ENCODE results near the gene PFKP.

Gene PFKP

DNA sequence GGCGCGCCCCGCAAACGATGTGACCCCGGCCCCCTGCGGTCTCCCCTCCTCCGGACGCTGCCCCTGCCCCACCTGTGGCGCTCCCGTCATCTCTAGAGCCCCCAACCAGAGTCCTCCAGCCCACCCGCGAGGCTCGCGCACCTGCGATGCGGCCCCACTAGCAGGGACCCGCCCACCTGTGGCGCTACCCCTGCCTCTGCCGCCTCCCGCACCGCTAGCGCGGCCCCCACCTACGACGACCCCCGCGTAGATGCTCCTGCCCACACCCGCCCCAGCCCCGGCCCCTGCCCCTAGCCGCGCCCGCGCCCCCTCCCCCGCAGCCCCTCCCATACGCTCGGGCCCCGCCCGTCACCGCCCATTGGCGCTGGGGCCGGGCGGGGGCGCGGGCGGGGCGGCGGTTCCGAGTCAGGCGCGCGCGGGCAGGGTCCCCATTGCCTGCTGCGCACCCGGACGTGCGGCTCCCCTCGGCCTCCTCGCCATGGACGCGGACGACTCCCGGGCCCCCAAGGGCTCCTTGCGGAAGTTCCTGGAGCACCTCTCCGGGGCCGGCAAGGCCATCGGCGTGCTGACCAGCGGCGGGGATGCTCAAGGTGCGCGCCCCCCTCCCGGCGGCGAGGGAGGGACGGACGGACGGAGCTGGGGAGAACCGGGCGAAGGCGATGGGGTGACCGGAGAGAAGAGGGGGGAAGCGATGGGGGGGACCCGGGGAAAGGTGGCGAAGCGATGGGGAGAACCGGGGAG, at the start of gene PFKP:
Gene PFKP, plus strand, starts transcription at position 431 of the 741 bp plus-strand sequence. Its CDS starts 48 bp downstream, at position 479.
- Mint-ChIP-seq H3K4me3 (peak within 1 kb of the TSS; percentile 91), H3K9me3 (no peaks in the 10 kb centered on the region), H3K27ac (peak within 1 kb of the TSS; percentile 93), H3K4me1 (ENCODE audit: low read depth) (peaks cover 31% of the 10 kb centered on the region), H3K27me3 (peaks cover 14% of the 10 kb centered on the region), H3K36me3 (ENCODE audit: low read depth) (peaks cover 38% of the 10 kb centered on the region)
- peak; percentile 83 for DNase-seq

DNA sequence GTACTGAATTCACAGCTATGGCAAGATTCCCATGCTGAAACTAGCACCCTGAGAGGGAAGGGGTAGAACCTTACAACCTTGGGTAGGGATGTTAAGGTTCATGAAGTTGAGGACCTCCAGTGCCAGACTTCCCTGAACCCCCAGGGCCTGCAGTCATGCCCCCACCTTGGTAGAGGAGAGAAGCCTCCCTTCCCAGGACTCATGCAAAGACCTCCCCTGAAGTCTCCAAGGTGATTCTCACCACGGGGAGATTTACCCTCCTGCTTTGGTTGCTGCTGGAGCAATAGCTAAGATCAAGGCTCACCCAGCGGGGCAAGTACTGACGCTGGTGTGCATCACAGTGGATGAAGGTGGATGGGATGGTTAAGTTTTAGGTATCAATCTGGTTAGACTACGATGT, 49.1 kb upstream of the PFKP start:
- Mint-ChIP-seq H3K4me1 (ENCODE audit: low read depth) (no peaks in the 10 kb centered on the region), H3K9me3 (peaks cover 4% of the 10 kb centered on the region), H3K27me3 (peaks cover 29% of the 10 kb centered on the region), H3K4me3 (no peak overlapping the region), H3K36me3 (ENCODE audit: low read depth) (no peaks in the 10 kb centered on the region), H3K27ac (no peak overlapping the region)
- no peak for DNase-seq

DNA sequence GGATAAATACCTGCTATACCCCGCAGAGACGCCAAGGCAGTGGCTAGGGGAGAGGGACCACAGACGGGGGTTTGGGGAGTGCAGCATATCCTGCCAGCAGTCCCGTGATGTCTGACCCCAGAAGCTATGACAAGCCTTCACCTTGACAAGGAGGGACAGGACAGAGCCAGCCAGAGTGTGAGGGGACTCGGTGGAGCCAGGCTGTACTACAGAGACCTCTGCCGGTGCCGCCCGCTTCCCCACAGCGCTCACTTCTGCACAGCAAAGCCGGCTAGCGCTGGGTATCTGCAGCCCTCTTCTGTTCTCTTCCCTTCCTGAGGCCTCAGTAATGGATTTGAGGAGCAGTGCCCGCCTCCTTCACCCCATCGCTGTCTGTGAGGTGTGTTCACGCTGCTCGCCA, 47.0 kb upstream of the PFKP start:
- H3K9me3 Mint-ChIP-seq, result peaks cover 4% of the 10 kb centered on the region
- H3K27me3 Mint-ChIP-seq, result peaks cover 31% of the 10 kb centered on the region
- no peak for DNase-seq
- H3K36me3 Mint-ChIP-seq (ENCODE audit: low read depth), result no peaks in the 10 kb centered on the region
- no peaks in the 10 kb centered on the region for H3K4me1 Mint-ChIP-seq (ENCODE audit: low read depth)
- H3K27ac Mint-ChIP-seq, result no peak overlapping the region
- H3K4me3 Mint-ChIP-seq, result no peak overlapping the region

DNA sequence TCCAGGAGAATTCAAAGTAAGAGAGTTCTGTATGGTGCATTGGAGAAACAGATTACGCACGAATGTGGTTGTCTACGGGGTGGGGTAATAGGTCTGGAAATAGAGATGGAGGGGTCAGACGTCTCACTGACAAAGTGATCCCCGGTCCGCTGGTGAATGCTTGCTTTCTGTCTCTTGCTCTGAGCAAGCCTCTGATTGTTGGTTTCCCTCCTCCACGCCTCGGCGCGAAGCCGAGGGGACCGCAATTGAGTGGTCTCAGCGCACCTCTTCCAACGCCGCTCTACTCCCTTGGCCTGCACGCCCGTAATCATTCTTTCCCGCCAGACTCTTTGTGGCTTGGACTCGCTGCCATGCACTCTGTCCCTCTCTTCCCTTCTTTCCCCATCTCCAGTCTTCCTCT, 46.5 kb upstream of the PFKP start:
- Mint-ChIP-seq H3K4me1 (ENCODE audit: low read depth) (no peaks in the 10 kb centered on the region), H3K36me3 (ENCODE audit: low read depth) (no peaks in the 10 kb centered on the region), H3K27ac (no peak overlapping the region), H3K27me3 (peaks cover 33% of the 10 kb centered on the region), H3K4me3 (no peak overlapping the region), H3K9me3 (peaks cover 4% of the 10 kb centered on the region)
- DNase-seq, result no peak

DNA sequence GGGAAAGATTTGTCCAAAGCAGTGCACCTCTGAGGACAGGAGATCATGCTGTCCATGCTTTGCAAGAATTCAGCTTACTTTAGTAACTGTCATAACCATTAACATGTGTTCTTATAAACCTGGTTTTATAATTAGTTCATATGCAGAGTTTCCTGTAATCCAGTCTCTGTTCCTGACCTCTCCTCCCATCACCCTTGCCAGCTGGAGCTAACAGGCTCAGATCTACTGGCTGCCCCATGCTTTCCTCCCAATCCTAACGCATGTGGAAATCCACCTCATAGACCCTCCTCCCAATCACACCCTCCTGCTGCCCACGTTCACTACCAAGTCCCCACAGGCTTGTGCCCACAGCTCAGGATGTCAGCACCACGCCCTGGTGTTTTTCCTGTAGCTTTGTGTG, 45.3 kb upstream of the PFKP start:
- H3K9me3 Mint-ChIP-seq, result peaks cover 4% of the 10 kb centered on the region
- H3K27me3 Mint-ChIP-seq, result peaks cover 40% of the 10 kb centered on the region
- H3K36me3 Mint-ChIP-seq (ENCODE audit: low read depth), result no peaks in the 10 kb centered on the region
- no peak for DNase-seq
- no peak overlapping the region for H3K27ac Mint-ChIP-seq
- H3K4me3 Mint-ChIP-seq, result no peak overlapping the region
- H3K4me1 Mint-ChIP-seq (ENCODE audit: low read depth), result peaks cover 2% of the 10 kb centered on the region

DNA sequence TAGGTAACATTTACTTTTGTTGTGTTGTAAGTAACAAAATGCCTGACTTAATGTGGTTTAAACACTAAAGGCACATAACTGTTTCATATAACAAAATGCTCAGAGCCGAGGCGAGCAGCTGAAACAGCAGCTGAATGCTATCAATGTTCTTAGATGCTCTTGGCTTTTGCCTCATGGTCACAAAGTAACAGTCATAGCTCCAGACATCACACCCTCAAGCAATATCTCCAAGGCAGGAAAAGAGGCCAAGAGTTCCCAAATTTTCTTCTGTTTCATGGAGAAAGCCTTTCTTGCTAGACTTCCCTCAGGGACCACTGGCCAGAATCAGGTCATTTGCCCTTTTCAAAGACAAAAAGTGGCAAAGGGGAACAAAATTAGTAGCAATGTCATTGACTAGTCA, 43.5 kb upstream of the PFKP start:
- DNase-seq, result no peak
- no peak overlapping the region for H3K4me3 Mint-ChIP-seq
- peaks cover 4% of the 10 kb centered on the region for H3K9me3 Mint-ChIP-seq
- peaks cover 2% of the 10 kb centered on the region for H3K4me1 Mint-ChIP-seq (ENCODE audit: low read depth)
- no peaks in the 10 kb centered on the region for H3K36me3 Mint-ChIP-seq (ENCODE audit: low read depth)
- no peak overlapping the region for H3K27ac Mint-ChIP-seq
- H3K27me3 Mint-ChIP-seq, result peaks cover 49% of the 10 kb centered on the region

DNA sequence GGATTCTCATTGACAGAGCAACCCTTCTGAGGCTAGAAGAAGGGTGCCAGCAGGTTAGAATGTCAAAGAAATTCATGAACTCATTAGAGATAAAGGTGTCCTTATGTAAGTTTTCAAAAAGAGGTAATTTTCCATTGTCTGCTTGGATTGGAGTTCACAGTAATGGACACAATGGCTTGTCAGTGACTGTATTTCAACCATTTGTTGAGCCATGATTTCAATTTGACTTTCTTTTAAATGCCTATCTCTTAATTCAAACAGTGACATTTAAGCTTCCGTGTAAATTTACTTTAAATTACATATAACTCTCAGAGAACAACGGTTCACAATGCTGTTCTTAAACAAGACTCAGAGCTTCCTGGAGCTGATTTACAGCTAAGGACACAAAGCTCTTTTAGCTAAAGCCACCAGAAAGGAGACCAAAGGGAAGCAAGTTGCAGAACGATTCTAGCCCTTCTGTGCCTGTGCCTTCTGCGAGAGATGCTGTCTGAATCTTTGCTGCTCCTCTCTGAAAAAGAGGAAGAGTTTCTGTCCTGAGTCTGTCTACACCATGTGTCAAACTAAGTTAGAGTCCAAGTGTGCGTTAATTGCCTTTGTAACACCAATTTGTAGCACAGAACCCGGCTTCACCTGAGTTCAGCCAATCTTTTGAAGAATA, 42.2 kb upstream of the PFKP start:
- no peak for DNase-seq
- peaks cover 4% of the 10 kb centered on the region for H3K9me3 Mint-ChIP-seq
- peaks cover 2% of the 10 kb centered on the region for H3K4me1 Mint-ChIP-seq (ENCODE audit: low read depth)
- peaks cover 53% of the 10 kb centered on the region for H3K27me3 Mint-ChIP-seq
- H3K27ac Mint-ChIP-seq, result no peak overlapping the region
- H3K36me3 Mint-ChIP-seq (ENCODE audit: low read depth), result no peaks in the 10 kb centered on the region
- no peak overlapping the region for H3K4me3 Mint-ChIP-seq

DNA sequence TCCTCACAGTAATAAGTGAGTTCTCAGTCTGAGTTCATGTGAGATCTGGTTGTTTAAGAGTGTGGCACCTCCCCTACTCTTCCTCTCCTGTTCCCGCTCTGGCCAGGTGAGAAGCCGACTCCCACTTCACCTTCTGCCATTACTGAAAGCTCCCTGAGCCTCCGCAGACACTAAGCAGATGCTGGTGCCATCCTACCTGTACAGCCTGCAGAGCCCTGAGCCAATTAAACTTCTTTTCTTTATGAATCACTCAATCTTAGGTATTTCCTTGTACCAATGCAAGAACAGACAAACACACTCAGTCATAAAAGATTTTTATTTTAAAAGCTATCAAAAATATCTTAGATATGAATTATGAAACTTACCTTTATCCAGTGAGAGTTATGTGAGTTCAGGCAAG, 39.5 kb upstream of the PFKP start:
- Mint-ChIP-seq H3K4me3 (no peak overlapping the region), H3K36me3 (ENCODE audit: low read depth) (no peaks in the 10 kb centered on the region), H3K27ac (no peak overlapping the region), H3K4me1 (ENCODE audit: low read depth) (peaks cover 2% of the 10 kb centered on the region), H3K9me3 (peaks cover 4% of the 10 kb centered on the region), H3K27me3 (peaks cover 50% of the 10 kb centered on the region)
- DNase-seq, result no peak

GRCh38 chr10:3028441-3028840, 38.9 kb upstream of the PFKP start:
- Mint-ChIP-seq H3K9me3 (no peaks in the 10 kb centered on the region), H3K27me3 (peaks cover 44% of the 10 kb centered on the region), H3K36me3 (ENCODE audit: low read depth) (no peaks in the 10 kb centered on the region), H3K4me1 (ENCODE audit: low read depth) (peaks cover 2% of the 10 kb centered on the region), H3K27ac (no peak overlapping the region), H3K4me3 (no peak overlapping the region)
- no peak for DNase-seq

DNA sequence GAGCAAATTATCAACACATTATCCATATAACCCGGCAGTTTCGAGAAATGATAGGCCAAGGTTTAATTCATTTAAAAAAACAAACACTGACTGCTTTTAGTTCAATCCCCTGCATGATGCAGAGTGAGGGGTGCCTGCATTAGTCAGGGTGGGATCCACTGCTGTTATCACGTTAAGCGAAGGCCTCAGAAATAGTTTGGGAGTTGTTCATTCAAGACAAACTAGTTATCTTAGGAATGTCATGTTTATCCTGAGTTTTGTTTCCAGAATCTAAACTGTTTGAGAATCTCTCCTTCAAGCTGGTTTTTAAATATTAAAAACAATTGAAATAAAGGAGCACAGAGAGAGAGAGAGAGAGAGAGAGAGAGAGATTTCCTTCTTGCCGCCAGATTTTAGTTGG, 36.6 kb upstream of the PFKP start:
- peaks cover 41% of the 10 kb centered on the region for H3K27me3 Mint-ChIP-seq
- no peaks in the 10 kb centered on the region for H3K9me3 Mint-ChIP-seq
- H3K4me3 Mint-ChIP-seq, result no peak overlapping the region
- no peak for DNase-seq
- H3K4me1 Mint-ChIP-seq (ENCODE audit: low read depth), result peaks cover 2% of the 10 kb centered on the region
- H3K36me3 Mint-ChIP-seq (ENCODE audit: low read depth), result no peaks in the 10 kb centered on the region
- H3K27ac Mint-ChIP-seq, result no peak overlapping the region

GRCh38 chr10:3031490-3031889, 35.9 kb upstream of the PFKP start:
- Mint-ChIP-seq H3K27ac (no peak overlapping the region), H3K9me3 (no peaks in the 10 kb centered on the region), H3K36me3 (ENCODE audit: low read depth) (no peaks in the 10 kb centered on the region), H3K4me3 (no peak overlapping the region), H3K4me1 (ENCODE audit: low read depth) (peaks cover 2% of the 10 kb centered on the region), H3K27me3 (peaks cover 44% of the 10 kb centered on the region)
- DNase-seq, result no peak

DNA sequence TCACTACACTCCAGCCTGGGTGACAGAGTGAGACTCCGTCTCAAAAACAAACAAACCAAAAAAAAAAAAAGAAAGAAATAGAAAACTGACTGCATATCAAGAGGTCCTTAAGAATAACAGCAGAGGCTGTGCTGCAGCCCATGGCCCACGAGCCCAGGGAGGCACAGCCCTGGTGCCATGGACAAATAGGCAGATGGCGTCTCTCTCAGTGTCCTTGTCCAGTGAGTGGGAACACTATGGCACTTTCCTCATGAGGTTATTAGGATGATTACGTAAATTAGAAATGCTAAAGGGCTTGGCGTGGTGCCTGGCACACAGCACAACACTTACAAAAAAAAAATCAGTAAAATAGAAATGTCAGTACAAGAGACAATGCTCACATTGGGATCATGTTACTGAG, 33.4 kb upstream of the PFKP start:
- Mint-ChIP-seq H3K4me3 (no peak overlapping the region), H3K9me3 (peaks cover 7% of the 10 kb centered on the region), H3K36me3 (ENCODE audit: low read depth) (no peaks in the 10 kb centered on the region), H3K27ac (no peak overlapping the region), H3K4me1 (ENCODE audit: low read depth) (peaks cover 2% of the 10 kb centered on the region), H3K27me3 (peaks cover 48% of the 10 kb centered on the region)
- DNase-seq, result no peak

- H3K9me3 Mint-ChIP-seq, result peaks cover 11% of the 10 kb centered on the region
- H3K36me3 Mint-ChIP-seq (ENCODE audit: low read depth), result no peaks in the 10 kb centered on the region
- peaks cover 2% of the 10 kb centered on the region for H3K4me1 Mint-ChIP-seq (ENCODE audit: low read depth)
- DNase-seq, result no peak
- peaks cover 51% of the 10 kb centered on the region for H3K27me3 Mint-ChIP-seq
- H3K27ac Mint-ChIP-seq, result no peak overlapping the region
- H3K4me3 Mint-ChIP-seq, result no peak overlapping the region
These were observed 32.7 kb upstream of the PFKP start for GRCh38 chr10:3034616-3035015.

DNA sequence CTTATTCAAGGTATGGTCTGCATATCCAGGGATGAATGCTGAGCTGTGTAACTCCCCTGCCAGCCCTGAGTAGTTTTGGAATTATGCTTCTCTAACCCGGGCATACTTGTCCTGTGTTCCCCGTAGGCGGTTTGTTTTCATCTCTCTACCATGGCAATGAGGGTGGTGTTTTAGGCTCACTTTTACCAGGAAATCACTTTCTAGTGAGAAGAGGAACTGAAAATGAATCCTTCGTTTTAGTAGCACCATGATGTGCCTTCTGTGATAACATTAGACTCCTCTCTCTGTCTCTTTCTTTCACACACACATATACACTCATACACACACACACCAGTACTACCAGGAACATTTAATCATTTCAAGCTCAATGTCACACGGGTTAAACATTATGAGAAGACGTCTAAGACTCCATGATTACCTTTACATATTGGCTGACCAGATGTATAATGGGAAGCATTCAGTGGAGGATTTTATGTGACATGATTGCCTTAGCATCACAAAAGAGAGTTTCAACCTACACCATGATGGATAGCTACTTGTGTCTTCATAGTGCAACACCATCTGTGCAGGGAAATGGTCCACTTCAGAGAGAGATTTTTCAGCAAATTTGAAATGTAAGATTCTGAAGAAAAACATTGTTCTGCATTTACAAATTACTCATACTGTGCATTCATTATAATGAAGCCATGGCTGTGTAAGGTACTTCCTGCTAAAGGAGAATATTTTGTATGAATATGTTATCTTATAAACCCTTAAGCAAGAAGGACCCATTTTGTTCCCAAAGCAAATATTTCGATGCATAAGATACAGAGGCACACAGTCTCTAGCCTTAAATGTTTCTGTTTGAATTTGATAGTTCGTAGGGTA, 31.0 kb upstream of the PFKP start:
- H3K4me1 Mint-ChIP-seq (ENCODE audit: low read depth), result peaks cover 2% of the 10 kb centered on the region
- no peak overlapping the region for H3K4me3 Mint-ChIP-seq
- no peak overlapping the region for H3K27ac Mint-ChIP-seq

DNA sequence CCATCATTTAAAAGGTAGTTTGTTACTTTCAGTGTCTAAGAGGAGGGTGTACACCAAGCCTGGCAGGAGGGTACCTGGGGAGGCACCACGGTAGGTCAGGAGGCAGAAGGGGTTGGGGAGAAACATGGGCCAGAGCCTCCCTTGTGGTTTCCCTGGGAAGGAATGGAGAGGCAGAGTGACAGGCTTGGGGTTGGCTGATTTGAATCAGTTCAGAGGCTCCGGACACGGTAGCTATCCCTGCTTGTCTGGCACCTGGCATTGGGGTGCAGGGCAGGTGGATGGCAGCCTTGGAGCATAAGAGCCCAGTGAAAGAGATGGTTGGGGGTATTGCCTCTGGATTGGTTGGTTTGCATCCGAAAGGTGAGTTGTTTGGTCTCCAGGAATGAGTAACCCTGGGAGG, 30.2 kb upstream of the PFKP start:
- DNase-seq, result no peak

More for the DNA sequence above, 31.0 kb upstream of the PFKP start:
- Mint-ChIP-seq H3K36me3 (ENCODE audit: low read depth) (no peaks in the 10 kb centered on the region), H3K9me3 (peaks cover 13% of the 10 kb centered on the region), H3K27me3 (peaks cover 45% of the 10 kb centered on the region)
- no peak for DNase-seq

More for the DNA sequence above, 30.2 kb upstream of the PFKP start:
- H3K9me3 Mint-ChIP-seq, result peaks cover 13% of the 10 kb centered on the region
- H3K36me3 Mint-ChIP-seq (ENCODE audit: low read depth), result no peaks in the 10 kb centered on the region
- no peak overlapping the region for H3K4me3 Mint-ChIP-seq
- no peak overlapping the region for H3K27ac Mint-ChIP-seq
- H3K27me3 Mint-ChIP-seq, result peaks cover 37% of the 10 kb centered on the region
- peaks cover 2% of the 10 kb centered on the region for H3K4me1 Mint-ChIP-seq (ENCODE audit: low read depth)

Measured in activated T-cell treated with anti-CD3 and anti-CD28 coated beads, Interleukin-2, amount 50 U/mL, for 24 hours (primary cell).